ENCODE data around the gene REV1.

GRCh38 chr2:99382143-99382542, 107.7 kb downstream of the REV1 start:
- no peak for TF ChIP-seq CTCF (conservative IDR thresholded peaks at IDR 0.05; ENCODE audit: low read length)
- TF ChIP-seq EZH2phosphoT487 (IDR thresholded peaks at IDR 0.05; ENCODE audit: borderline replicate concordance, low read depth, low read length) = no peak
